ENCODE data around the gene ZNF629. TPM values are rescaled to one million over a fixed set of nuclear protein-coding genes. Genes with fewer than 3 reads are reported as not detected.

The ZNF629 gene
- total RNA-seq, 1 donor from 2014 or later: 4.2 TPM

DNA sequence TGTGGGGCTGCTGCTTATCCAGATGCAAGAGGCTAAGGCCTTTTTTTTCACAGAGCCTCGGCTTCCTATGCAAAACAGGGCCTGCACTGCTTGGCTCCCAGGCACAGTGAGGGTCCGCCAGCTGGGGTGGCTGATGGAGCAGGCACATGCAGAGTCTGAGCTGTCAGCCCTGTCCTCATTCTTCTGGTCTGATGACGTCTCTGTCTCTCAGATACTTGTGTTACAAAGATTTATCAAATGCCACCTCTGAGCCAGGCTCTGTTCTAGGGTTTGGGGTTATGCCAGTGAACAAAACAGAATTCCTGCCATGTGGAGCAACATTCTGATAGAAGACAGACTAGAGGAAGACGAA, 20.1 kb downstream of the ZNF629 start:
- Histone ChIP-seq H3K36me3 (ENCODE audit: control insufficient read depth, insufficient read depth, low read length) (peaks cover 57% of the 10 kb centered on the region), H3K4me3 (ENCODE audit: low read depth, low read length) (no peak overlapping the region), H3K27me3 (ENCODE audit: control insufficient read depth, insufficient read depth, low read length) (no peaks in the 10 kb centered on the region)
- no peak for DNase-seq (ENCODE audit: low read depth)
- TF ChIP-seq CTCF (IDR thresholded peaks at IDR 0.05; ENCODE audit: insufficient read depth, low read length, severe bottlenecking): no peak
- no peak for FAIRE-seq

GRCh38 chr16:30766206-30766932, 20.6 kb downstream of the ZNF629 start:
- no peaks in the 10 kb centered on the region for H3K27me3 ChIP-seq (ENCODE audit: control insufficient read depth, insufficient read depth, low read length)
- DNase-seq (ENCODE audit: low read depth): no peak
- H3K36me3 ChIP-seq (ENCODE audit: control insufficient read depth, insufficient read depth, low read length): peaks cover 52% of the 10 kb centered on the region
- FAIRE-seq: no peak
- no peak for TF ChIP-seq CTCF (IDR thresholded peaks at IDR 0.05; ENCODE audit: insufficient read depth, low read length, severe bottlenecking)
- H3K4me3 ChIP-seq (ENCODE audit: low read depth, low read length): no peak overlapping the region

- DNase-seq (ENCODE audit: low read depth) (no peak), FAIRE-seq (no peak)
- Histone ChIP-seq H3K36me3 (ENCODE audit: control insufficient read depth, insufficient read depth, low read length) (peaks cover 48% of the 10 kb centered on the region), H3K27me3 (ENCODE audit: control insufficient read depth, insufficient read depth, low read length) (no peaks in the 10 kb centered on the region), H3K4me3 (ENCODE audit: low read depth, low read length) (no peak overlapping the region)
- no peak for TF ChIP-seq CTCF (IDR thresholded peaks at IDR 0.05; ENCODE audit: insufficient read depth, low read length, severe bottlenecking)
Observed at GRCh38 chr16:30764816-30765465, 22.1 kb downstream of the ZNF629 start.

GRCh38 chr16:30764086-30764485, 22.9 kb downstream of the ZNF629 start:
- peaks cover 42% of the 10 kb centered on the region for H3K36me3 ChIP-seq (ENCODE audit: control insufficient read depth, insufficient read depth, low read length)
- FAIRE-seq: no peak

DNA sequence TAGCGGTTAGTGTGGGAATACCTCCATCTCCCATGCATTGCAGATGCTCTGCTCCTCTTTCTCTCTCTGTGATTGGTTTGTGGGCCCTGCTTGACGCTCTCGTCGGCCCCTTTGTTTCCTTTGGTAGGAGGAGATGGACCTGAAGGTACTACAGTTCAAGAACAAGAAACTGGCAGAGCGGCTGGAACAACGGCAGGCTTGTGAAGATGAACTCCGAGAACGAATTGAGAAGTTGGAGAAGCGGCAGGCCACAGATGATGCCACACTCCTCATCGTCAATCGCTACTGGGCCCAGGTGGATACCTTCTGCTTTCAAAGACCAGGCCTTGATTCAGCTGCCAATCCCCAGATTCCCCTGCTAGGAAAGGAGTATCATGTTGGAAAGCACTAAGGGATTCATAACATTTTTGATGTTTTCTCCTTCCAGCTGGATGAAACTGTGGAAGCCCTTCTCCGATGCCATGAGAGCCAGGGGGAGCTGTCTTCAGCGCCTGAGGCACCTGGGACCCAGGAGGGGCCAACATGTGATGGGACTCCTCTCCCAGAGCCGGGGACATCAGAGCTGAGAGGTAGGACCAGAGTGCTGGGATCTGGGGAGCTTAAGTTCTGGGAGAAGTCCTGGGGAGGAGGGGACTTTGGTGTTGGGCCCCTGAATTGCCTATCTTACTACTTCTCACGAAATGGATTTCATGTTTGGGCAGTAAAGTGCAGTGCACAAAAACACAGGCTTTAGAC, 23.8 kb downstream of the ZNF629 start:
- DNase-seq (ENCODE audit: low read depth) (no peak), FAIRE-seq (no peak)
- no peaks in the 10 kb centered on the region for H3K27me3 ChIP-seq (ENCODE audit: control insufficient read depth, insufficient read depth, low read length)
- H3K4me3 ChIP-seq (ENCODE audit: low read depth, low read length): peak overlapping the region; percentile 71
- no peak for TF ChIP-seq CTCF (IDR thresholded peaks at IDR 0.05; ENCODE audit: insufficient read depth, low read length, severe bottlenecking)
- H3K36me3 ChIP-seq (ENCODE audit: control insufficient read depth, insufficient read depth, low read length): peaks cover 34% of the 10 kb centered on the region

More at GRCh38 chr16:30764086-30764485, 22.9 kb downstream of the ZNF629 start:
- Histone ChIP-seq H3K27me3 (ENCODE audit: control insufficient read depth, insufficient read depth, low read length) (no peaks in the 10 kb centered on the region), H3K4me3 (ENCODE audit: low read depth, low read length) (no peak overlapping the region)
- DNase-seq (ENCODE audit: low read depth): no peak
- no peak for TF ChIP-seq CTCF (IDR thresholded peaks at IDR 0.05; ENCODE audit: insufficient read depth, low read length, severe bottlenecking)

Data from bronchial epithelial cell (primary cell).